Liver (tissue), 9 donors: ENCODE results near the gene SEMA4B. TPM values are rescaled to one million over a fixed set of nuclear protein-coding genes. Genes with fewer than 3 reads are reported as not detected.
A peak's percentile ranks its signal among the peaks of the same experiment; 100 is the strongest.

Experiments
- DNase-seq: peaks from one replicate; pipeline ENCODE4 v3.0.0-alpha.2; 2017; ENCODE audit warnings: low spot score
- H3K27ac ChIP-seq, 2 donors: one replicate each; pipeline ENCODE4 v1.7.0; 2013; ENCODE audit warnings: inconsistent platforms in 2 of 2, low read length in 2 of 2, control low read depth in 1 of 2, low read depth in 1 of 2, mild to moderate bottlenecking in 1 of 2
- H3K27me3 ChIP-seq, 4 donors: one replicate each; pipeline versions ENCODE4 v1.6.1 to v1.7.0; 2013; ENCODE audit warnings: low read length in 3 of 4, inconsistent platforms in 1 of 4, mild to moderate bottlenecking in 1 of 4, moderate library complexity in 1 of 4; ENCODE audit not compliant: control insufficient read depth in 4 of 4, insufficient read depth in 4 of 4
- H3K36me3 ChIP-seq, 4 donors: one replicate each; pipeline versions ENCODE4 v1.6.1 to v1.7.0; 2013; ENCODE audit warnings: low read length in 3 of 4, mild to moderate bottlenecking in 3 of 4, low read depth in 1 of 4, moderate library complexity in 1 of 4; ENCODE audit not compliant: control insufficient read depth in 4 of 4, insufficient read depth in 3 of 4
- H3K4me1 ChIP-seq, 4 donors: one replicate each; pipeline versions ENCODE4 v1.6.1 to v1.7.0; 2013; ENCODE audit warnings: low read length in 3 of 4, mild to moderate bottlenecking in 3 of 4, moderate library complexity in 1 of 4; ENCODE audit not compliant: control insufficient read depth in 4 of 4, insufficient read depth in 4 of 4
- H3K4me3 ChIP-seq, 3 donors: one replicate each; pipeline versions ENCODE4 v1.6.1 to v1.7.0; 2013; ENCODE audit warnings: low read length in 3 of 3, control low read depth in 1 of 3, low read depth in 1 of 3, mild to moderate bottlenecking in 1 of 3
- H3K9ac ChIP-seq, 2 donors: one replicate each; pipeline ENCODE4 v1.7.0; 2013; ENCODE audit warnings: low read length in 2 of 2, mild to moderate bottlenecking in 2 of 2, moderate library complexity in 2 of 2, control low read depth in 1 of 2, low read depth in 1 of 2
- H3K9me3 ChIP-seq, 4 donors: one replicate each; pipeline versions ENCODE4 v1.6.1 to v1.7.0; 2013; ENCODE audit warnings: low read length in 3 of 4; ENCODE audit not compliant: control insufficient read depth in 4 of 4
- ATF3 ChIP-seq: IDR thresholded peaks from 2 replicates; pipeline ENCODE4 v1.6.1; 2016; ENCODE audit warnings: antibody characterized with exemption
- EGR1 ChIP-seq, 2 donors: IDR thresholded peaks; 2 replicates each; pipeline ENCODE4 v1.6.1; 2016 to 2018; ENCODE audit warnings: antibody characterized with exemption in 2 of 2, low read depth in 2 of 2
- FOXA1 ChIP-seq: IDR thresholded peaks from 2 replicates; pipeline ENCODE4 v1.6.1; 2016; ENCODE audit warnings: antibody characterized with exemption
- FOXA2 ChIP-seq: IDR thresholded peaks from 2 replicates; pipeline ENCODE4 v1.6.1; 2016; ENCODE audit warnings: antibody characterized with exemption
- GABPA ChIP-seq, 2 donors: IDR thresholded peaks in 1 of 2; conservative IDR thresholded peaks in 1 of 2; 2 replicates each; pipeline ENCODE4 v1.6.1; 2016; ENCODE audit warnings: antibody characterized with exemption in 2 of 2, mild to moderate bottlenecking in 1 of 2, moderate library complexity in 1 of 2
- HNF4A ChIP-seq, 2 donors: conservative IDR thresholded peaks; 2 replicates each; pipeline ENCODE4 v1.6.1; 2016; ENCODE audit warnings: antibody characterized with exemption in 2 of 2, mild to moderate bottlenecking in 2 of 2
- HNF4G ChIP-seq: IDR thresholded peaks from 2 replicates; pipeline ENCODE4 v1.6.1; 2016; ENCODE audit warnings: antibody characterized with exemption
- JUND ChIP-seq, 2 donors: IDR thresholded peaks; 2 replicates each; pipeline ENCODE4 v1.6.1; 2016; ENCODE audit warnings: antibody characterized with exemption in 2 of 2
- MAX ChIP-seq: IDR thresholded peaks from 2 replicates; pipeline ENCODE4 v1.6.1; 2016; ENCODE audit warnings: antibody characterized with exemption
- NR2F2 ChIP-seq: IDR thresholded peaks from 2 replicates; pipeline ENCODE4 v1.6.1; 2016; ENCODE audit warnings: antibody characterized with exemption
- RAD21 ChIP-seq, 2 donors: IDR thresholded peaks; 2 replicates each; pipeline ENCODE4 v1.6.1; 2016; ENCODE audit warnings: antibody characterized with exemption in 2 of 2, mild to moderate bottlenecking in 2 of 2
- REST ChIP-seq: IDR thresholded peaks from 2 replicates; pipeline ENCODE4 v1.6.1; 2016; ENCODE audit warnings: antibody characterized with exemption, mild to moderate bottlenecking
- RXRA ChIP-seq, 2 donors: IDR thresholded peaks; 2 replicates each; pipeline ENCODE4 v1.6.1; 2017 to 2018; ENCODE audit warnings: antibody characterized with exemption in 2 of 2, mild to moderate bottlenecking in 1 of 2
- SP1 ChIP-seq: IDR thresholded peaks from 2 replicates; pipeline ENCODE4 v1.6.1; 2018; ENCODE audit warnings: antibody characterized with exemption, mild to moderate bottlenecking
- TAF1 ChIP-seq: conservative IDR thresholded peaks from 2 replicates; pipeline ENCODE4 v1.6.1; 2016; ENCODE audit warnings: antibody characterized with exemption, mild to moderate bottlenecking
- YY1 ChIP-seq: IDR thresholded peaks from 2 replicates; pipeline ENCODE4 v1.6.1; 2016; ENCODE audit warnings: antibody characterized with exemption, mild to moderate bottlenecking
- ZBTB33 ChIP-seq: IDR thresholded peaks from 2 replicates; pipeline ENCODE4 v1.6.1; 2016; ENCODE audit warnings: antibody characterized with exemption
- WGBS: extraction: QIAGEN DNeasy Blood & Tissue Kit; methylation state at CpG from one replicate; pipeline ENCODE4 v1.1.7; 2013; 5-methylcytosine and 5-hydroxymethylcytosine counted together
- polyA plus RNA-seq, 2 donors: library from polyadenylated mRNA; stranded (reverse) in 1 of 2; unstranded in 1 of 2; fragments of 200-250 nt in 1 of 2; fragments of >200 nt in 1 of 2; fragmentation: Nextera tagmentation in 1 of 2; extraction: Ambion mirVana in 1 of 2; gene quantifications; one replicate each; pipeline versions ENCODE4 v1.2.1 to v1.2.3, GENCODE V29; 2013 to 2015
- total RNA-seq, 2 donors: library from RNA; depleted of rRNA; stranded (reverse); fragments of >200 nt; gene quantifications; one replicate each; pipeline ENCODE4 v1.2.3, GENCODE V29; 2014
- TF ChIP-seq, protein P1 (sequence below): fragments of 150-350 bp; IDR thresholded peaks from 2 replicates; pipeline ENCODE4 v1.5.1; 2017; ENCODE audit warnings: improper control_type of control experiment, low read depth, low read length; ENCODE audit not compliant: missing input control
- donor health status: healthy.
- donor health status: healthy.
- donor health status: healthy.
- donor health status: healthy.
- donor health status: healthy.

The SEMA4B gene
- total and polyA plus RNA-seq, 4 donors, result 14.3 to 52.2 (median 27.0) TPM

GRCh38 chr15:90230610-90231009 lies 29.5 kb downstream of the SEMA4B start:
- H3K4me1 ChIP-seq, result peaks cover 13 to 47% (median 35%) of the 10 kb centered on the region in 4 donors
- DNase-seq, result no peak

GRCh38 chr15:90231028-90232017 lies 30.2 kb downstream of the SEMA4B start:
- H3K9me3 ChIP-seq, result no peaks in the 10 kb centered on the region
- peak overlapping the region in 1 of 2 donors; percentile 90 for H3K9ac ChIP-seq
- H3K27me3 ChIP-seq, result no peaks in the 10 kb centered on the region
- peaks cover 9 to 31% (median 23%) of the 10 kb centered on the region in 4 donors for H3K36me3 ChIP-seq
- H3K27ac ChIP-seq, result peak overlapping the region; percentile 96 to 97
- 62% methylated on average over 27 of the region's 27 CpGs for WGBS
- DNase-seq, result no peak
- peak overlapping the region in 1 of 3 donors; percentile 53 for H3K4me3 ChIP-seq
- TF ChIP-seq TAF1, result no peak
- TF ChIP-seq, protein P1, sequence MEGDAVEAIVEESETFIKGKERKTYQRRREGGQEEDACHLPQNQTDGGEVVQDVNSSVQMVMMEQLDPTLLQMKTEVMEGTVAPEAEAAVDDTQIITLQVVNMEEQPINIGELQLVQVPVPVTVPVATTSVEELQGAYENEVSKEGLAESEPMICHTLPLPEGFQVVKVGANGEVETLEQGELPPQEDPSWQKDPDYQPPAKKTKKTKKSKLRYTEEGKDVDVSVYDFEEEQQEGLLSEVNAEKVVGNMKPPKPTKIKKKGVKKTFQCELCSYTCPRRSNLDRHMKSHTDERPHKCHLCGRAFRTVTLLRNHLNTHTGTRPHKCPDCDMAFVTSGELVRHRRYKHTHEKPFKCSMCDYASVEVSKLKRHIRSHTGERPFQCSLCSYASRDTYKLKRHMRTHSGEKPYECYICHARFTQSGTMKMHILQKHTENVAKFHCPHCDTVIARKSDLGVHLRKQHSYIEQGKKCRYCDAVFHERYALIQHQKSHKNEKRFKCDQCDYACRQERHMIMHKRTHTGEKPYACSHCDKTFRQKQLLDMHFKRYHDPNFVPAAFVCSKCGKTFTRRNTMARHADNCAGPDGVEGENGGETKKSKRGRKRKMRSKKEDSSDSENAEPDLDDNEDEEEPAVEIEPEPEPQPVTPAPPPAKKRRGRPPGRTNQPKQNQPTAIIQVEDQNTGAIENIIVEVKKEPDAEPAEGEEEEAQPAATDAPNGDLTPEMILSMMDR, result no peak
- no peak for TF ChIP-seq HNF4G
- TF ChIP-seq NR2F2, result no peak
- no peak for TF ChIP-seq EGR1 (IDR thresholded peaks at IDR 0.05; ENCODE audit: low read depth in 2 of 2)
- no peak for TF ChIP-seq ATF3
- TF ChIP-seq RXRA (IDR thresholded peaks at IDR 0.05), result no peak
- no peak for TF ChIP-seq GABPA (IDR thresholded peaks at IDR 0.05 in 1 of 2, conservative IDR thresholded peaks at IDR 0.05 in 1 of 2)
- TF ChIP-seq JUND (IDR thresholded peaks at IDR 0.05), result no peak
- TF ChIP-seq RAD21 (IDR thresholded peaks at IDR 0.05), result no peak
- no peak for TF ChIP-seq FOXA1
- TF ChIP-seq FOXA2, result no peak
- TF ChIP-seq MAX, result no peak
- no peak for TF ChIP-seq ZBTB33
- no peak for TF ChIP-seq YY1
- TF ChIP-seq REST, result no peak
- no peak for TF ChIP-seq HNF4A (conservative IDR thresholded peaks at IDR 0.05)
- no peak for TF ChIP-seq SP1
- peaks cover 13 to 47% (median 35%) of the 10 kb centered on the region in 4 donors for H3K4me1 ChIP-seq

More at GRCh38 chr15:90230610-90231009, 29.5 kb downstream of the SEMA4B start:
- Histone ChIP-seq H3K9me3 (no peaks in the 10 kb centered on the region), H3K36me3 (peaks cover 11 to 38% (median 28%) of the 10 kb centered on the region in 4 donors), H3K4me3 (no peak overlapping the region), H3K9ac (peak overlapping the region in 1 of 2 donors; percentile 90), H3K27ac (peak overlapping the region; percentile 47 to 63), H3K27me3 (no peaks in the 10 kb centered on the region)
- TF ChIP-seq HNF4A (conservative IDR thresholded peaks at IDR 0.05) (no peak), SP1 (no peak)
- WGBS, result 84% methylated on average over 8 of the region's 8 CpGs
